IPS DF 4.7 (cell line): ENCODE results near the gene HSBP1L1.
"Not testable (repeated sequence)": the region's sequence is repeated elsewhere in the genome, so short reads cannot be mapped to it uniquely, and the experiment has no call there.

Source experiments
- DNase-seq: peaks from one replicate; pipeline ENCODE4 v3.0.0-alpha.2; 2013; ENCODE audit warnings: low spot score; ENCODE audit errors: extremely low read depth

HSBP1L1 gene

GRCh38 chr18:79983253-79983652 is 18.8 kb downstream of the HSBP1L1 start:
- DNase-seq, result no peak

DNA sequence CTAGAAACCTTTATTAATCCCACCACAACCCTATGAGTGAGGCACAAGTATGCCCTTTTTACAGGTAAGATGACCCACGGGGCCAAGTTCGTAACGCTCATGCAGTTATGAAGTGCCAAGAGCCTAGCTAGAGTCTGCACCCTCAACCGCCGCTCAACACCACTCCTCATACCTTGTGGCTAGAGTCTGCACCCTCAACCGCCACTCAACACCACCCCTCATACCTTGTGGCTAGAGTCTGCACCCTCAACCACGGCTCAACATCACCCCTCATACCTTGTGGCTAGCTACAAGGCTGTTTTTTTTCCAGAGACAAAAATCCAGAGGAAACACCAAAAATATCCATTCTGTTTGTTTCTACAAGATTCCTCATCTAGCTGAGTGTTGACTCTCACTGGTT is 19.4 kb downstream of the HSBP1L1 start:
- DNase-seq, result no peak

DNA sequence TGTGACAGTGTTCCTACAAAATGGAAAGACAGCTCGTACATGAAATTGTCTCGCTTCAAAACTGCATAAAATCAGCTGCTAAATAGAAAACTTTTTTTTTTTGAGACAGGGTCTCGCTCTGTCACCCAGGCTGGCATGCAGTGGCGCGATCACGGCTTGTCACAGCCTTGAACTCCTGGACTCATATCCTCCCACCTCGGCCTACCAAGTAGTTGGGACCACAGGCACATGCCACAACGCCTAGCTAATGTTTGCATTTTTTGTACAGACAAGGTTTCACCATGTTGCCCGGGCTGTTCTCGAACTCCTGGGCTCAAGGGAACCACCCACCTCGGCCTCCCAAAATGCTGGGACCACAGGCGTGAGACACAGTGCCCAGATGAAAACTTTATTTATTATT is 20.7 kb downstream of the HSBP1L1 start:
- no peak for DNase-seq

DNA sequence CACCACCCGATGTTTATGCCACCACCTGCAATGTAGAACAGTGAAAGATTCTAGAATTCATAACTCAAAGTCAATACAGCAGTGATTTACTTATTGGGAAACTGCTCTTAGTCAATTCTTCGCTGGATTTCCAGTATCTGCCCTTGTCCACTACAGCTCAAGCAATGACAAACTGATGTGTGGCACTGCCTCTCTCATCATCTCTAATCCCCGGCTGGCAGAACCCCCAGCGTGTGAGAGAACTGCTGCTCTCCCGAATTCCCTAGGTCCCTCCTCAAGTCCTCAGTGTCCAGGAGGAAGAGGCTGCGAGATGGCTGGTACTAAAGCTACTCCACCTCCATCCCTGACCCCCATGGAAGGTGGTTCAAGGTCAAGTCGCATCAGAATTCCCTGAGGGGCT is 22.3 kb downstream of the HSBP1L1 start:
- DNase-seq, result no peak

DNA sequence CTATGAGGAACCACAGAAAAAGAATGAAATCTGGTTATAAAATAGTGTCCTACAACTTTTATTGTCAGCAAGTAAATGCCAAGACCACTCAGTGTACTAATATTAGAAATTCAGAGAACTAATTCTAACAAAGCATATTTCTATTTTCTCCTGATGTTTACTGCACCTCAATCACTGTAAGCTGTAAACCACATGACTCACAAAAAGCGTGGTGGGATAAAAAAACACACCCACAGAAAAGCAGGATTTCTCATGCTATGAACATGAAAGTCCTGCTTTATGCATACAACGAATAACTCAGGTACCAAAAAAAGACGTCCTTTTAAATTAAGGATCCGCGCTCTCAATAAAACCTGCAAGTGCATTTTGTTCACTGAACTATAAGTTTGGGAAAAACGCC is 23.1 kb downstream of the HSBP1L1 start:
- DNase-seq, result no peak

GRCh38 chr18:79988071-79988450 is 23.6 kb downstream of the HSBP1L1 start:
- DNase-seq, result no peak

DNA sequence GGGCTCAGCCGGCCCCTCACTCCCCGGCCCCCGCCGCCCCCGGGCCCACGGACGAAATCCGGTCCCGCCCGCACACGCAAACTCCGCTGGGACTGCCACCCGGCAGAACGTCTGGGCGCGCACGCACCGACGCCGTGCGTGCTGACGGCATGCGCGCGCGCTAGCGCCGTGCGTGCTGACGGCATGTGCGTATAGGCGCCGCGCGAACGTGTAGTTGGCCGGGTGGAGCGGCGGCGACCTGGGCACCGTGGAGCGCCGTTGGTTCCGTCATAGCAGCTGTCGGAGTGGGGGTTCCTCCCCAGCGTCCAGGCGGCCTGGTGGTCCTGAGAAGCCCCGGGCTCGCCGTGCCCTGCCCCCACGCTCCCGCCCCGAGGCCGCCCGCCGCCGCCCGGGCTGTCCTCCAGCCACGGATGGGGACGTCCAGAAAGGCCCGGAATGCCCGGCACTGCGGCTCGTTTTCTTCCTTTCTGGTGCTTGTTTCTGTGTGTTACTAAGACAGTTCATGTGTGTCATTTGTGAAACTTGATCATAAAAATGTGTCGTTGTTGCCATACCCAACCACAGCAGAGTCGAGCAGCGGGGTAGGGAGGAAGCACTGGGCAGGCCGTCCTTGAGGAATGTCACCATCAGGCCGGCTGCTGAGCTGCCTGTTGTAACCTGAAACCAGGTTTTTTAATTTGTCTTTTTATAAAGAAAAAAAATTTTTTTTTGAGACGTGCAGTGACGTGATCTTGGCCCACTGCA is 24.2 kb downstream of the HSBP1L1 start, which contains the start of gene TXNL4A:
TXNL4A (minus strand) TSS at position 113 of the 744 bp plus-strand sequence. CDS start 171 bp downstream, outside the sequence.
- no peak for DNase-seq

DNA sequence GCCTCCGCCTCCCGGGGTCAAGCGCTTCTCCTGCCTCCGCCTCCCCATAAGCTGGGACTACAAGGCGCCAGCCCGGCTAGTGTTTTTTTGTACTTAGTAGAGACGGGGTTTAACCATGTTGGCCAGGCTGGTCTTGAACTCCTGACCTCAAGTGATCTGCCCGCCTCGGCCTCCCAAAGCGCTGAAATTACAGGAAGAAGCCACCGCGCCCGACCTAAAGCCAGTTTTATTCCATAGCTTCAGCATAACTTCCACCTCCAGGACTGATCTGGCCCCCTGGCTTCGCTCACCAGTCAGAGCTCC is 24.7 kb downstream of the HSBP1L1 start:
- no peak for DNase-seq

DNA sequence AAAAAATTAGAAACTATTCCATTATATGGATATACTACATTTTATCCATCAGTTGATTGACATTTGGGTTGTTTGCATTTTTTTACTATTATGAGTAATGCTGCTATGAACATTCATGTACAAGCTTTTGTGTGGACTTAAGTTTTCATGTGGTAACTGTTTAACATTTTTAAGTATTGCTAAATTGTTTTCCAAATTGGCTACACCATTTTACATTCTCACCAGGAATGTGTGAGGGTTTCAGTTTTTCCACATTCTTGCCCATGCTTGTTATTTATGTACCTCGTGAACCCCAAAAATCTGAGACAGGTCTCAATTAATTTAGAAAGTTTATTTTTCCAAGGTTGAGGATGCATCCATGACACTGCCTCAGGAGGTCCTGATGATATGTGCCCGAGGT is 27.1 kb downstream of the HSBP1L1 start:
- DNase-seq, result no peak

DNA sequence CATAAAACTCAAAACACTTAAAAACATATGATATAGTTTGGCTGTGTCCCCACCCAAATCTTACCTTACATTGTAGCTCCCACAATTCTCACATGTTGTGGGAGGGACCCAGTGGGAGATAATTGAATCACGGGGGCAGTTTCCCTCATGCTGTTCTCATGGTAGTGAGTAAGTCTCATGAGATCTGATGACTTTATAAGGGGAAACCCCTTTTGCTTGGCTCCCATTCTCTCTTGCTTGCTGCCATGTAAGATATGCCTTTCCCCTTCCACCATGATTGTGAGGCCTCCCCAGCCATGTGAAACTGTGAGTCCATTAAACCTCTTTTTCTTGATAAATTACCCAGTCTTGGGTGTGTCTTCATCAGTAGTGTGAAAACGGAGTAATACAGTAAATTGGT is 35.3 kb downstream of the HSBP1L1 start:
- not testable (repeated sequence) for DNase-seq

- DNase-seq, result no peak
Observed at GRCh38 chr18:80000877-80001276, 36.4 kb downstream of the HSBP1L1 start.

DNA sequence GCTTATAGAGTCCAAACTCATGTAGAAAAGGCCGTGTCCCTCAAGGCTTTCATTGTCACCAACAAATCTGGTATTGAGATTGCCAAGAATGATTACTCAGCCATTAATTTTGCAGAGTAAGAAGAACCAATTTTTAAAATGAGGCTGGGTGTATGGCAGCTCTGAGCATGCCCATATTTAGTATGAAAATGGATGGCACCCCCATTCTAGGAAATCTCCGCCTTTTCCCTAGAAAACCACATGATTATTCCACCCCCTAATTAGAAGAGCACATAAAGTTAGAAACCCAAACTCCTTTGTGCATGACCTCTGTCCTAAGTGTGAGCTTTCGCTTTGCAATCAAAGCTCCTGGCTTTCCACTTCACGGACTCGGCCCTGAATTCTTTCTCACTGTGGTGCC is 38.0 kb downstream of the HSBP1L1 start:
- DNase-seq, result no peak

- no peak for DNase-seq
Observed at GRCh38 chr18:80004600-80005342, 40.3 kb downstream of the HSBP1L1 start.

DNA sequence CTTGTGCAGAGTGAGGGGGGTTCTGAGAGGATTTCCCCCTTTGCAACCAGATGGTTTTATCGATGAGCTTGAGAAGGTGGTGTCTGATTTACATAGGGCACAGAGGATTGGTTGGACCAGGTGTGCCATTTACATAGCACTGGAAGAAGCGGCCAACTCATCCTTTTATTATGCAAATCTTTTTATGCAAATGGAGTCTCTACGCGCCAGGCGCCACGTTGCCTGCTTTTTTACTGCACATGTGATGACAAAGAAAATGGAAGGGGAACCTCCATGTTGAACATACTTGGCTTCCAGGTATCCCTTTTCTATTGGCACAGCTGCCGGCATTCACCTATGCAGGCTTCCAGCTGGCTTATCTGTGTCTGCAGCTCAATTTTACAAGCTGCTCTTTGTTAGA is 42.3 kb downstream of the HSBP1L1 start:
- no peak for DNase-seq

- DNase-seq, result no peak
Observed at GRCh38 chr18:80009661-80010550, 45.5 kb downstream of the HSBP1L1 start.

GRCh38 chr18:80010551-80010906 is 46.1 kb downstream of the HSBP1L1 start:
- DNase-seq, result no peak

DNA sequence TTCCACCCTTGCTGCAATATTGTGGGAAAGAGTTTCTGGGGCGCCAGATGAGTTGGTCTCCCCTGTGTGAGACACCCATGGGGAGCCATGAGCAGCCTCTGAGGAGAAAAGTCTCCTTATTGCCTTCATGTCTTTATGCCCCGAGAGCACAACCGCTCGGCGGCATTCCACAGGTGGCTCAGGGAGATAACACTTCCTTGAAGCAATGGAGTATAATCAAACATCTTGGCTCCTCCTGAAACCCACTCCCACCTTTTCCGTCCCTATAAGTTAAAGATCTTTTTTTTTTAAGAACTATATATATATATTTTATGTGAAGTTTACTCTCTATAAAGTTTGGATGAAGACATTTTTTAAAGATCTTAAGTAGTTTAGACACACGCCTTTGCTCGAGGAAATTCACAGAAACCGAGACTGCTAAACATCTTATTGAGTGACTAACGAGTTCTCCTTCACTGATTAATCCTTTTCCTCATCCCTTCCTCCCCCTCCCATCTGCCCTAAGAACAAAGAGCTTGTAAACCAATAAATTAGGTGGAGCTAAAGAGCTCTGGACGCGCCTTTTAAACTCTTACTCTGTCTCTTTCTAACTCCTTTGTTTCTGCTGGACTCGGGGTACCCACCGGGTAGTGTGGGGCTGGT is 47.2 kb downstream of the HSBP1L1 start:
- not testable (repeated sequence) for DNase-seq

DNA sequence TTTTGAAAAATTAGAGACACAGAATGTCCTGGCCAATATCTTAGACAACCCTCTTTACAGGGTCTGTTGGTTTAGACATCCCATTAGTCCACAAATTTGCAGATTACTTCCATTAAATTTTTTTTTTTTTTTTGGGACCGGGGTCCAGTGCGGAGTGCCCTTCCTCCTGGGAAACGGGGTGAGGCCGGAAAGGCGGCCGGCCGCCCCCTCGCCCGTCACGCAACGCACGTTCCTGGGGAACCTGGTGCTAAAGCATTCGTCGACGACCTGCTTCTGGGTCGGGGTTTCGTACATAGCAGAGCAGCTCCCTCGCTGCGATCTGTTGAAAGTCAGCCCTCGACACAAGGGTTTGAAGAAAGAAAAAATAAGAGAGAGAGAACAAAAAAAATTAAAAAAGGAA is 48.3 kb downstream of the HSBP1L1 start:
- DNase-seq, result no peak
